Activated B cell treated with CpG ODN at 0.5 μM for 24 hours (primary cell): ENCODE measurements around the gene GJA3. TPM values are rescaled to one million over a fixed set of nuclear protein-coding genes. Genes with fewer than 3 reads are reported as not detected.

Experiments
- ATAC-seq: fragments of 200-7000 bp; cut with Tn5 transposase; one replicate; pipeline ENCODE4 v1.10.0; 2021; ENCODE audit warnings: low read depth, mild to moderate bottlenecking, moderate library complexity
- CTCF ChIA-PET: fragments of 350-600 bp; sonication (Branson Sonifier 250); formaldehyde crosslinking; loops from one replicate; lab custom pipeline; 2021; ENCODE audit warnings: antibody characterized with exemption; lab: Charles Lee
- POLR2A ChIA-PET: fragments of 350-600 bp; sonication (Branson Sonifier 250); formaldehyde crosslinking; loops from one replicate; lab custom pipeline; 2021; ENCODE audit warnings: antibody characterized with exemption; lab: Charles Lee
- DNase-seq: peaks from one replicate; pipeline ENCODE4 v3.0.0; 2022
- H3K27ac Mint-ChIP-seq: one replicate; pipeline ENCODE4 v1.8.0; 2020; ENCODE audit warnings: mixed read lengths
- H3K27me3 Mint-ChIP-seq: one replicate; pipeline ENCODE4 v1.8.0; 2021; ENCODE audit warnings: mixed read lengths
- H3K36me3 Mint-ChIP-seq: one replicate; pipeline ENCODE4 v1.8.0; 2021; ENCODE audit warnings: low read depth, mixed read lengths
- H3K4me1 Mint-ChIP-seq: one replicate; pipeline ENCODE4 v1.8.0; 2021; ENCODE audit warnings: mixed read lengths
- H3K4me3 Mint-ChIP-seq: one replicate; pipeline ENCODE4 v1.8.0; 2020; ENCODE audit warnings: mild to moderate bottlenecking, mixed read lengths
- H3K9me3 Mint-ChIP-seq: one replicate; pipeline ENCODE4 v1.8.0; 2020; ENCODE audit warnings: mixed read lengths
- CTCF ChIP-seq: fragments of 200-600 bp; IDR thresholded peaks from one replicate; pipeline ENCODE4 v1.8.0; 2022; ENCODE audit warnings: antibody characterized with exemption, mild to moderate bottlenecking
- intact Hi-C: fragments of 100-400 bp; cut with micrococcal nuclease; formaldehyde crosslinking; loops from one replicate; pipeline ENCODE4 v1.15.1; 2024
- total RNA-seq: library from RNA; stranded (reverse); gene quantifications from 2 replicates; pipeline ENCODE4 v1.2.3, GENCODE V29; 2022

The GJA3 gene
- total RNA-seq, 1 donor from 2014 or later = 0.09 TPM

DNA sequence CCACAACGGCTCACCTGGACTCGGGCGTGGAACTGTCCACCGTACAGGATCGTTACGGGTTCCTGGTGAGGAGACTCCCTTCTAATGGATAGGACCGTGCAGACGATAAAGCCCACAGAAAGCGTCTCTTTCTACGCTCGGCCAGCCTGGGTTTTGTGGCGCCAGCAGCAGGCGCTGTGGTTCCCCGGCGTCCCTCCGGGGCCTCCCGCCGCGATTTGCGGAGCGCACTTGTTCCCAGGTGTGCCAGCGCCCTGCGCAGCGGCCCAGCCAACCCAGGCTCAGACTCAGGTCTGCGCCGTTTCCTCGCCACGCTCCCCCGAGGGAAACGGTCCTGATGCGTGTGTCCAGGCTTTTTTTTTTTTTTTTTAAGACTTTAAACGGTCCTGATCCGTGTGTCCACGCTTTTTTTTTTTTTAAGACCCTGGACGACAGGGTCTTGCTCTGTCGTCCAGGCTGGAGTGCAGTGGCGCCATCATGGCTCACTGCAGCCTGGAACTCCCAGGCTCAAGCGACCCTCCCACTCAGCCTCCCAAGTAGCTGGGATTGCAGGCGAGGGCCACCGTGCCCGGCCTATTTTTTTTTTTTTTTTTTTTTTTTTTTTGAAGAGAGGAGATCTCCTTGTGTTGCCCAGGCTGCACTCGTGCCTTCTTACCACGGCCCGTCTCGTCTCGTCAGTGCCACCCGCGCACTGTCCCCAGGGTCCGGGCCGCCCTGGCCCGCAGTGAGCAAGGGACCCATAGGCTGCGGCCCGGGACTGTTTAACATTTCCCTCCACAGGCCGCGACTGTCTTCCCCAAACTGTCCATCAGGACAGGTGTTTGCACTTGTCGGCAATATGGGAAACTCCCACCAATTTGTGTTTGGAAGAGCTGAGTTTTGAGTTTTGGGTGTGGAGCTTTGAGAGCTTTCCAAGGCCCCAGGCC is 23.8 kb downstream of the GJA3 start:
- no peaks in the 10 kb centered on the region for H3K9me3 Mint-ChIP-seq

GRCh38 chr13:20134732-20135131 is 26.1 kb downstream of the GJA3 start:
- H3K4me3 Mint-ChIP-seq = no peak overlapping the region
- H3K27ac Mint-ChIP-seq = no peak overlapping the region
- peaks cover 24% of the 10 kb centered on the region for H3K27me3 Mint-ChIP-seq
- intact Hi-C loops = no loop called here
- no peak for TF ChIP-seq CTCF
- peaks cover 4% of the 10 kb centered on the region for H3K4me1 Mint-ChIP-seq
- DNase-seq = no peak
- H3K36me3 Mint-ChIP-seq = no peaks in the 10 kb centered on the region
- ChIA-PET POLR2A (no interaction called here), CTCF (no interaction called here)
- no peak for ATAC-seq
- no peaks in the 10 kb centered on the region for H3K9me3 Mint-ChIP-seq

More for the DNA sequence above, 23.8 kb downstream of the GJA3 start:
- Mint-ChIP-seq H3K27ac (no peak overlapping the region), H3K4me3 (peak overlapping the region; percentile 7), H3K4me1 (peaks cover 7% of the 10 kb centered on the region), H3K36me3 (no peaks in the 10 kb centered on the region), H3K27me3 (peaks cover 37% of the 10 kb centered on the region)
- ChIA-PET CTCF (no interaction called here), POLR2A (no interaction called here)
- intact Hi-C loops = no loop called here
- no peak for ATAC-seq
- no peak for TF ChIP-seq CTCF
- DNase-seq = no peak

GRCh38 chr13:20132052-20132634 is 28.7 kb downstream of the GJA3 start:
- TF ChIP-seq CTCF = no peak
- peaks cover 11% of the 10 kb centered on the region for H3K4me1 Mint-ChIP-seq
- POLR2A ChIA-PET = interaction anchor here (0.5 kb wide), 1 partner anchor 156 kb away, joined by 5 read pairs; no protein-coding TSS in a partner anchor
- intact Hi-C loops = no loop called here
- no peaks in the 10 kb centered on the region for H3K9me3 Mint-ChIP-seq
- no peaks in the 10 kb centered on the region for H3K36me3 Mint-ChIP-seq
- no peak overlapping the region for H3K27ac Mint-ChIP-seq
- peaks cover 20% of the 10 kb centered on the region for H3K27me3 Mint-ChIP-seq
- CTCF ChIA-PET = no interaction called here
- DNase-seq (no peak), ATAC-seq (no peak)
- H3K4me3 Mint-ChIP-seq = no peak overlapping the region

DNA sequence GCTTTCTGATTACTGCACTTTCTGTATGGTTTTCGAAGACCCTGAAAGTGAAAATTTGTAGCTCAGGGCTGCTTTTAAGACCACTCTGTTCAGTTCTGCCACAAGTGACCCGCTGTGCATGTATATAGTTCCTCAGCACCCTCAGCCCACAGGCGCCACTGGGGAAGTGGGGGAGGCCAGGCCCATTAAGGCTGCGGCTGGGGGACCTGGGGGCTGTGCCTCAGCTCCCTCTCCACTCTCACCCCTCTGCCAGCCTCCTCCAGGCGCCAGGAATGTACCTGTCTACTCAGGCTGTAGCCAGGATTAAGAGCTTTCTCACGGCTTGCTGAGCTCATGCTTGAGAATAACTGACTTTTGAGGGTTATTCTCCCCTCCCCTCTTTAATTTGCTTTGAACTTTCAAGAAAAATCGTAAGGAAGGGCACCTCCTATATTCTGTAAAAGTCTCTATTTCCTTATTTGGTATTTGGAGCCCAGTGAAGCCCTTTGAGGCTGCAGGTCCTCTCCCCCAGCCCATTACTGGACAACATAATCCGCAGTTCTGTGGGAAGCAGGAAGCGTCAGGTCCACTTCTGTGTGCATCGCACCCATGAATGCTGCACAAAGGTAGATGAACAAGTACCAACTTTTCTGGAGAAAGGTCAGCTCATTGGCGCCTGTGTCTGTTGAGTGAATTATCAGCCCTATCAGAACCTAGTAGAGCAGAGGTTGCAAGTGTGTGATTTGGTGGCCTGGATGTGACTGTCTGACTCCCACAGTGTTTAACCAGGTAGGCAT is 29.6 kb downstream of the GJA3 start:
- ATAC-seq (no peak), DNase-seq (no peak)
- intact Hi-C loops = no loop called here
- no peaks in the 10 kb centered on the region for H3K36me3 Mint-ChIP-seq
- H3K27me3 Mint-ChIP-seq = peaks cover 17% of the 10 kb centered on the region
- H3K4me1 Mint-ChIP-seq = peaks cover 10% of the 10 kb centered on the region
- TF ChIP-seq CTCF = no peak
- H3K4me3 Mint-ChIP-seq = no peak overlapping the region
- no peaks in the 10 kb centered on the region for H3K9me3 Mint-ChIP-seq
- no peak overlapping the region for H3K27ac Mint-ChIP-seq
- CTCF ChIA-PET = no interaction called here
- POLR2A ChIA-PET = no interaction called here

GRCh38 chr13:20130652-20131051 is 30.2 kb downstream of the GJA3 start:
- Mint-ChIP-seq H3K27me3 (peaks cover 17% of the 10 kb centered on the region), H3K9me3 (no peaks in the 10 kb centered on the region), H3K4me1 (peaks cover 11% of the 10 kb centered on the region), H3K27ac (no peak overlapping the region), H3K36me3 (no peaks in the 10 kb centered on the region), H3K4me3 (no peak overlapping the region)
- ChIA-PET POLR2A (no interaction called here), CTCF (no interaction called here)
- intact Hi-C loops = no loop called here
- no peak for ATAC-seq
- DNase-seq = no peak
- no peak for TF ChIP-seq CTCF
